ENCODE data around the gene EXD3. TPM values are rescaled to one million over a fixed set of nuclear protein-coding genes. Genes with fewer than 3 reads are reported as not detected.

EXD3 gene
- total and polyA plus RNA-seq, 2 of the 4 experiments (the other 2 are of a cell fraction) = 1.1 to 7.4 TPM

GRCh38 chr9:137368431-137369035, 54.4 kb downstream of the EXD3 start:
- no peak overlapping the region for H2BK20ac ChIP-seq (ENCODE audit: low read depth, low read length)
- H3K4me1 ChIP-seq (ENCODE audit: control insufficient read depth, insufficient read depth, low read length) = peaks cover 2% of the 10 kb centered on the region; the same call in 1 of the 2 replicates
- no peak overlapping the region for H3K27ac ChIP-seq (ENCODE audit: insufficient read depth, low read length)
- H2BK5ac ChIP-seq (ENCODE audit: low read depth, low read length, poor library complexity, severe bottlenecking) = no peak overlapping the region
- no peak overlapping the region for H3K4ac ChIP-seq (ENCODE audit: low read depth, low read length)
- no peaks in the 10 kb centered on the region for H3K79me1 ChIP-seq (ENCODE audit: low read depth in 1 of 2, low read length in 2 of 2)
- H3K56ac ChIP-seq (ENCODE audit: extremely low read depth, insufficient read depth, low read length) = no peak overlapping the region
- ChIA-PET POLR2A (ENCODE audit: unreplicated experiment) (no interaction called here), CTCF (no interaction called here)
- no peak overlapping the region for H2BK120ac ChIP-seq (ENCODE audit: low read depth, low read length)
- H2AK9ac ChIP-seq (replicated peaks; ENCODE audit: low read depth, low read length, poor library complexity) = no peak overlapping the region
- peaks cover 3% of the 10 kb centered on the region; the same call in 1 of the 2 replicates for H3K36me3 ChIP-seq (ENCODE audit: control insufficient read depth, insufficient read depth, low read length)
- no TSS peak for BruUV-seq (replicated peaks)
- DNase-seq = no peak
- dilution Hi-C loops (cut with HindIII; ENCODE audit: low sequenced_read_pairs, unreplicated experiment) = no loop called here
- H2AK5ac ChIP-seq (ENCODE audit: low read depth, low read length) = no peak overlapping the region
- in situ Hi-C loops (cut with MboI; ENCODE audit: low sequenced_read_pairs) = no loop called here
- H3K9me1 ChIP-seq (ENCODE audit: insufficient read depth, low read length) = 0 out of 2 replicates have a peak, but pooled peaks cover 2% of the 10 kb centered on the region
- H3K9me3 ChIP-seq (ENCODE audit: control insufficient read depth, insufficient read depth, low read length) = 0 out of 2 replicates have a peak, but pooled peaks cover 2% of the 10 kb centered on the region
- no peak overlapping the region for H3K14ac ChIP-seq (replicated peaks; ENCODE audit: low read depth, low read length)
- H4K91ac ChIP-seq (ENCODE audit: insufficient read depth, low read depth, low read length) = no peak overlapping the region
- H2BK15ac ChIP-seq (ENCODE audit: low read depth, low read length) = no peak overlapping the region
- H4K20me1 ChIP-seq (ENCODE audit: insufficient read depth, low read length) = no peaks in the 10 kb centered on the region
- no peak for ATAC-seq (ENCODE audit: low read depth)
- no peak overlapping the region for H3K9ac ChIP-seq (ENCODE audit: low read depth, low read length)
- TF ChIP-seq, protein P1, sequence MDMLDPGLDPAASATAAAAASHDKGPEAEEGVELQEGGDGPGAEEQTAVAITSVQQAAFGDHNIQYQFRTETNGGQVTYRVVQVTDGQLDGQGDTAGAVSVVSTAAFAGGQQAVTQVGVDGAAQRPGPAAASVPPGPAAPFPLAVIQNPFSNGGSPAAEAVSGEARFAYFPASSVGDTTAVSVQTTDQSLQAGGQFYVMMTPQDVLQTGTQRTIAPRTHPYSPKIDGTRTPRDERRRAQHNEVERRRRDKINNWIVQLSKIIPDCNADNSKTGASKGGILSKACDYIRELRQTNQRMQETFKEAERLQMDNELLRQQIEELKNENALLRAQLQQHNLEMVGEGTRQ (IDR thresholded peaks at IDR 0.05; ENCODE audit: low read depth, low read length) = no peak
- TF ChIP-seq MAFK (IDR thresholded peaks at IDR 0.05; ENCODE audit: low read depth, low read length) (no peak), CEBPB (IDR thresholded peaks at IDR 0.05; ENCODE audit: low read depth, low read length) (no peak), MAZ (IDR thresholded peaks at IDR 0.05; ENCODE audit: borderline replicate concordance, low read depth, low read length) (no peak)
- 30% methylated on average over 10 of the region's 51 CpGs; no CpG with 5 or more reads in 1 of the 2 experiments for WGBS, 2 experiments (ENCODE audit: extremely low coverage in 2 of 2, insufficient read length in 1 of 2)
- H4K8ac ChIP-seq (ENCODE audit: low read depth in 2 of 2, low read length in 2 of 2) = no peak overlapping the region
- no peaks in the 10 kb centered on the region for H3K27me3 ChIP-seq (ENCODE audit: control insufficient read depth, insufficient read depth, low read length)
- no peak overlapping the region for H4K5ac ChIP-seq (ENCODE audit: low read depth, low read length)
- H3K18ac ChIP-seq (ENCODE audit: low read depth, low read length) = no peak overlapping the region
- no peak overlapping the region for H3K4me2 ChIP-seq (ENCODE audit: low read depth, low read length)
- intact Hi-C loops (cut with micrococcal nuclease) = no loop called here
- H3K23ac ChIP-seq (ENCODE audit: low read depth, low read length) = no peak overlapping the region
- H3K4me3 ChIP-seq (ENCODE audit: insufficient read depth, low read depth, low read length) = no peak overlapping the region
- H2AFZ ChIP-seq (replicated peaks; ENCODE audit: low read length, poor library complexity) = peak overlapping the region; percentile 3

Measured in IMR-90 (cell line).